HEK293 (cell line): Measurements from ENCODE around the gene GNAZ.

Experiments used
- CTCF ChIA-PET: fragments of 350-600 bp; formaldehyde crosslinking; extraction: SDS; loops from one replicate; lab custom pipeline; 2021; ENCODE audit warnings: antibody characterized with exemption; lab: Yijun Ruan, JAX
- POLR2A ChIA-PET: fragments of 300-600 bp; formaldehyde crosslinking; extraction: SDS; loops from one replicate; lab custom pipeline; 2020; ENCODE audit warnings: antibody characterized with exemption, inconsistent platforms; lab: Yijun Ruan, JAX
- H3K27ac ChIP-seq: fragments of 200-500 bp; sonication (Bioruptor generic); 2 replicates; pipeline ENCODE4 v1.5.1; 2014; ENCODE audit warnings: low read depth, low read length, control low read depth, inconsistent platforms; ENCODE audit errors: extremely low read depth
- H3K36me3 ChIP-seq, 2 experiments: fragments of 200-500 bp in 1 of 2; sonication (Bioruptor generic) in 1 of 2; 1 replicate in 1 of 2; 2 replicates in 1 of 2; pipeline ENCODE4 v1.5.1; 2014 to 2017; ENCODE audit warnings: inconsistent platforms in 2 of 2, low read length in 2 of 2; ENCODE audit not compliant: control insufficient read depth in 2 of 2, insufficient read depth in 1 of 2
- H3K4me1 ChIP-seq: fragments of 200-500 bp; sonication (Bioruptor generic); 2 replicates; pipeline ENCODE4 v1.5.1; 2014; ENCODE audit warnings: mild to moderate bottlenecking, low read length, inconsistent platforms; ENCODE audit not compliant: control insufficient read depth, insufficient read depth
- H3K4me3 ChIP-seq: 2 replicates; pipeline ENCODE4 v1.5.1; 2011; ENCODE audit warnings: low read depth, mild to moderate bottlenecking, control low read depth, low read length, moderate library complexity
- H3K9me3 ChIP-seq: fragments of 200-500 bp; sonication (Bioruptor generic); 2 replicates; pipeline ENCODE4 v1.5.1; 2014; ENCODE audit warnings: low read depth, low read length, inconsistent platforms; ENCODE audit not compliant: control insufficient read depth, insufficient read depth
- HOXC10 ChIP-seq: sonication (generic); formaldehyde crosslinking; IDR thresholded peaks from 2 replicates; pipeline ENCODE4 v1.8.1; 2023; ENCODE audit warnings: mild to moderate bottlenecking, missing genetic modification reagents
- HOXD13 ChIP-seq: sonication (generic); formaldehyde crosslinking; IDR thresholded peaks from 2 replicates; pipeline ENCODE4 v1.8.0; 2022; ENCODE audit warnings: missing genetic modification reagents, borderline replicate concordance
- KLF1 ChIP-seq: fragments of 450-650 bp; formaldehyde crosslinking; IDR thresholded peaks from 2 replicates; pipeline ENCODE4 v1.5.1; 2016; ENCODE audit warnings: missing biosample characterization, missing genetic modification characterization
- PRDM10 ChIP-seq: fragments of 450-650 bp; formaldehyde crosslinking; IDR thresholded peaks from 2 replicates; pipeline ENCODE4 v1.5.1; 2016; ENCODE audit warnings: missing biosample characterization, missing genetic modification characterization
- YY2 ChIP-seq: fragments of 450-650 bp; formaldehyde crosslinking; IDR thresholded peaks from 2 replicates; pipeline ENCODE4 v1.5.1; 2016; ENCODE audit warnings: missing biosample characterization, missing genetic modification characterization
- ZBTB10 ChIP-seq: fragments of 450-650 bp; formaldehyde crosslinking; IDR thresholded peaks from 2 replicates; pipeline ENCODE4 v1.5.1; 2016; ENCODE audit warnings: missing biosample characterization, missing genetic modification characterization
- ZBTB21 ChIP-seq: fragments of 450-650 bp; formaldehyde crosslinking; IDR thresholded peaks from 2 replicates; pipeline ENCODE4 v1.5.1; 2017; ENCODE audit warnings: missing biosample characterization, missing genetic modification characterization
- ZBTB49 ChIP-seq: fragments of 450-650 bp; formaldehyde crosslinking; IDR thresholded peaks from 2 replicates; pipeline ENCODE4 v1.5.1; 2016; ENCODE audit warnings: missing biosample characterization, missing genetic modification characterization, low read depth
- ZNF174 ChIP-seq: fragments of 450-650 bp; formaldehyde crosslinking; IDR thresholded peaks from 2 replicates; pipeline ENCODE4 v1.5.0; 2017; ENCODE audit warnings: missing biosample characterization, mild to moderate bottlenecking, missing genetic modification characterization
- ZNF184 ChIP-seq: fragments of 450-650 bp; IDR thresholded peaks from 2 replicates; pipeline ENCODE4 v1.5.1; 2018; ENCODE audit warnings: missing biosample characterization, mild to moderate bottlenecking, missing genetic modification characterization
- ZNF362 ChIP-seq: fragments of 450-650 bp; formaldehyde crosslinking; IDR thresholded peaks from 2 replicates; pipeline ENCODE4 v1.5.1; 2016; ENCODE audit warnings: missing biosample characterization, missing genetic modification characterization
- ZNF366 ChIP-seq: fragments of 450-650 bp; formaldehyde crosslinking; conservative IDR thresholded peaks from 2 replicates; pipeline ENCODE4 v1.5.1; 2016; ENCODE audit warnings: missing biosample characterization, missing genetic modification characterization
- ZNF391 ChIP-seq: fragments of 450-650 bp; formaldehyde crosslinking; IDR thresholded peaks from 2 replicates; pipeline ENCODE4 v1.5.1; 2016; ENCODE audit warnings: low read depth, missing biosample characterization, missing genetic modification characterization, borderline replicate concordance
- ZNF423 ChIP-seq: fragments of 450-650 bp; formaldehyde crosslinking; IDR thresholded peaks from 2 replicates; pipeline ENCODE4 v1.5.1; 2016; ENCODE audit warnings: missing biosample characterization, missing genetic modification characterization
- ZNF549 ChIP-seq: fragments of 450-650 bp; IDR thresholded peaks from 2 replicates; pipeline ENCODE4 v1.5.1; 2018; ENCODE audit warnings: missing biosample characterization, missing genetic modification characterization, mild to moderate bottlenecking, inconsistent platforms, moderate library complexity
- ZNF558 ChIP-seq: fragments of 450-650 bp; formaldehyde crosslinking; IDR thresholded peaks from 2 replicates; pipeline ENCODE4 v1.5.1; 2016; ENCODE audit warnings: missing biosample characterization, missing genetic modification characterization
- ZNF654 ChIP-seq: fragments of 450-650 bp; formaldehyde crosslinking; IDR thresholded peaks from 2 replicates; pipeline ENCODE4 v1.5.1; 2016; ENCODE audit warnings: low read depth, missing biosample characterization, missing genetic modification characterization
- ZNF664 ChIP-seq: fragments of 450-650 bp; formaldehyde crosslinking; IDR thresholded peaks from 2 replicates; pipeline ENCODE4 v1.5.1; 2016; ENCODE audit warnings: missing biosample characterization, missing genetic modification characterization
- ZNF692 ChIP-seq: fragments of 450-650 bp; formaldehyde crosslinking; IDR thresholded peaks from 2 replicates; pipeline ENCODE4 v1.5.1; 2016; ENCODE audit warnings: missing biosample characterization, missing genetic modification characterization
- ZSCAN18 ChIP-seq: fragments of 450-650 bp; formaldehyde crosslinking; IDR thresholded peaks from 2 replicates; pipeline ENCODE4 v1.5.1; 2016; ENCODE audit warnings: missing biosample characterization, missing genetic modification characterization
- ZSCAN5A ChIP-seq: fragments of 450-650 bp; formaldehyde crosslinking; IDR thresholded peaks from 2 replicates; pipeline ENCODE4 v1.5.1; 2016; ENCODE audit warnings: missing biosample characterization, missing genetic modification characterization

GNAZ gene

GRCh38 chr22:23090457-23090835 lies 20.1 kb downstream of the GNAZ start (continued):
- TF ChIP-seq ZNF549 (no peak), HOXD13 (no peak), ZSCAN18 (no peak), YY2 (no peak), ZNF362 (tag by site-specific recombination) (no peak), ZNF366 (tag by site-specific recombination) (no peak), KLF1 (tag by site-specific recombination) (no peak)

GRCh38 chr22:23091760-23092159 lies 21.4 kb downstream of the GNAZ start:
- ChIA-PET CTCF (interaction anchor here (2.5 kb wide), 1 partner anchor 132 kb away, joined by 10 read pairs; no protein-coding TSS in a partner anchor), POLR2A (no interaction called here)
- no peaks in the 10 kb centered on the region for H3K9me3 ChIP-seq
- H3K4me3 ChIP-seq: no peak overlapping the region
- no peak overlapping the region for H3K27ac ChIP-seq
- H3K4me1 ChIP-seq: no peaks in the 10 kb centered on the region
- peaks cover 0 to 47% of the 10 kb centered on the region in 2 experiments; a peak in 1 of 3 replicates for H3K36me3 ChIP-seq
- TF ChIP-seq HOXC10 (CRISPR knock-in tag) (no peak), YY2 (no peak), ZBTB21 (tag by site-specific recombination) (no peak), ZNF184 (tag by site-specific recombination) (no peak), ZNF391 (no peak), ZNF423 (tag by site-specific recombination) (no peak), ZNF654 (no peak), ZBTB49 (no peak), ZBTB10 (tag by site-specific recombination) (no peak), ZNF558 (no peak), ZNF664 (no peak), ZNF692 (tag by site-specific recombination) (no peak), PRDM10 (no peak), ZSCAN5A (tag by site-specific recombination) (no peak), ZNF174 (tag by site-specific recombination) (no peak)
